Measurements from ENCODE around the gene ABCA13.

The ABCA13 gene

DNA sequence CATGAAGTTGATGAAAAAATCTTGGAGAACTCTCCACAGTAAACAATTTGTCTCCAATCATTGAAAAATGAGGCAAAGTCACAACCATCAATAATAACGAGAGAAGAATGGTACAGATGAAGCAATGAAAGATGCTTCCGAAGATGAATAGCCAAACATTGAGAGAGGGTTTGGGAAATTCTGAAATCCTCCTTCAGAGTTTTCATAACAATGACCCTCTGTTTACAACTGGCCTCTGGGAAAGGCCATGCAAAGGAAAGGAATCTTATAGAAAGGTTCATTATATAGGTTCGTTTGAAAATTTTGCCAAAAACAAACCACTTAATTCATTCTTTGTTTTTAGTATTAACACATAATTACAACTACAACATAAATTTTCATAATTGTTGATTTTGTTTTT, 166.5 kb downstream of the ABCA13 start:
- Histone ChIP-seq H3K27me3 (no peaks in the 10 kb centered on the region), H3K4me3 (ENCODE audit: low read depth, low read length) (no peak overlapping the region), H3K4me1 (no peaks in the 10 kb centered on the region), H3K9me3 (no peaks in the 10 kb centered on the region), H3K36me3 (no peaks in the 10 kb centered on the region)
- TF ChIP-seq, protein P1, sequence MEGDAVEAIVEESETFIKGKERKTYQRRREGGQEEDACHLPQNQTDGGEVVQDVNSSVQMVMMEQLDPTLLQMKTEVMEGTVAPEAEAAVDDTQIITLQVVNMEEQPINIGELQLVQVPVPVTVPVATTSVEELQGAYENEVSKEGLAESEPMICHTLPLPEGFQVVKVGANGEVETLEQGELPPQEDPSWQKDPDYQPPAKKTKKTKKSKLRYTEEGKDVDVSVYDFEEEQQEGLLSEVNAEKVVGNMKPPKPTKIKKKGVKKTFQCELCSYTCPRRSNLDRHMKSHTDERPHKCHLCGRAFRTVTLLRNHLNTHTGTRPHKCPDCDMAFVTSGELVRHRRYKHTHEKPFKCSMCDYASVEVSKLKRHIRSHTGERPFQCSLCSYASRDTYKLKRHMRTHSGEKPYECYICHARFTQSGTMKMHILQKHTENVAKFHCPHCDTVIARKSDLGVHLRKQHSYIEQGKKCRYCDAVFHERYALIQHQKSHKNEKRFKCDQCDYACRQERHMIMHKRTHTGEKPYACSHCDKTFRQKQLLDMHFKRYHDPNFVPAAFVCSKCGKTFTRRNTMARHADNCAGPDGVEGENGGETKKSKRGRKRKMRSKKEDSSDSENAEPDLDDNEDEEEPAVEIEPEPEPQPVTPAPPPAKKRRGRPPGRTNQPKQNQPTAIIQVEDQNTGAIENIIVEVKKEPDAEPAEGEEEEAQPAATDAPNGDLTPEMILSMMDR (IDR thresholded peaks at IDR 0.05; ENCODE audit: low read depth, low read length), result no peak
- DNase-seq, result no peak

DNA sequence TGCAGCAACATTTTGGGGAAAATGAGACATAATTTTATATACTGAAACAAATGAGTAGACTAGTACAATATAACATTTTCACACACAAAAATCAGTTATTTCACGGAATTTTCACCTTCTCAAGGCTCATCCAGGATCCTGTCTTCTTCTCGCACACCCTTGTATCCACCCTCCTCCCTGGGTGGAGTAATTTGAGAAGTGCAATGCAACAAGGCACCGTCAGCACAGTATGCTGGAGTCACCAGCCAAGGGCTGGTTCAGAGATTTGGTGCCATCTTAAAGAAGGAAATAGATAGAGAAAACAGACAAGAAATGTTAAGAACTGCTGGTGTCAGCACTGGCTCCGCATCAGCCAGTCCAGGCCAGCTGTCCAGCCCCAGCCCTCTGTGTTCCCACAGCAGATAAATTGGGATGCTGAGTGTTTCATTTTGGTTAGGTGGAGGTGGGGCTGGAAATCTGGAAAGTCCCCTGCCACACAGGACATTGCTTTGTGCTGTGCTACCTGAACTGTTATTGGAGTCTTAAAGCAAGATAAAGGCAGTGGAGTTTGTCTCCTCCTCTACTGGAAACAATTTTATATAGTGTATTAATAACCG, 176.1 kb downstream of the ABCA13 start:
- no peaks in the 10 kb centered on the region for H3K4me1 ChIP-seq
- H3K9me3 ChIP-seq, result no peaks in the 10 kb centered on the region
- TF ChIP-seq, protein P1 (IDR thresholded peaks at IDR 0.05; ENCODE audit: low read depth, low read length), result no peak
- no peaks in the 10 kb centered on the region for H3K27me3 ChIP-seq
- DNase-seq, result no peak
- H3K4me3 ChIP-seq (ENCODE audit: low read depth, low read length), result no peak overlapping the region
- no peaks in the 10 kb centered on the region for H3K36me3 ChIP-seq

DNA sequence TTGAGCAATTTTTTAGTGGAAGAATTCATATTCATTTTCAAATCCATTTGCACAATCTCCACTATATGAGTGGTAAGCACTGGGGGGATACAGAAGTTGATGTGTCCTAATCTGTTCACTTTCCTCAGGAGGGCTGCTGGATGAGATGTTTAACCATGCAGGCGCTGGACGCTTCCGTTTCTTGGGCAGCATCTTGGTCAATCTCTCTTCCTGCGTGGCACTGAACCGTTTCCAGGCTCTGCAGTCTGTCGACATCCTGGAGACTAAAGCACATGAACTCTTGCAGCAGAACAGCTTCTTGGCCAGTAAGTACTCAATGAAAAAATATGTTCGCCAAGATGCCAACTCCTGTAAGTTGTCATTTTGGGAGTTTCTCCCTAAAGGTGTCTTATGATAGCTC, 179.3 kb downstream of the ABCA13 start:
- TF ChIP-seq, protein P1 (IDR thresholded peaks at IDR 0.05; ENCODE audit: low read depth, low read length), result no peak
- DNase-seq, result no peak

DNA sequence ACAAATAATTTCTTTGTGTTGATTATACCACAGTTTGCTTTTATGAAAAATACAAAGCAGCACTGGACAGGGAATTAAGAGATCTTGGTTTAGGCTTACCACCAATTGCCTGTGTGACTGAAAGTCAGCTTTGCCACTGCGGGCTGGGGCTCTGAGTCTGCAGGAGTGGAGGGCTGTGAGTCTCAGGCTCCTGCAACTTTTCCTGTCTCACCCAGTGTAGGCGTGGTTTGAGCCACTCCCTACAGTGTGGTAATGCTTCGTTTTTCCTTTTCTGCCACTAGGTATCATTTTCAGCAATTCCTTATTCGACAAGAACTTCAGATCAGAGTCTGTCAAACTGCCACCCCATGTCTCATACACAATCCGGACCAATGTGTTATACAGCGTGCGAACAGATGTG, 180.6 kb downstream of the ABCA13 start:
- Histone ChIP-seq H3K4me1 (no peaks in the 10 kb centered on the region), H3K9me3 (no peaks in the 10 kb centered on the region), H3K27me3 (no peaks in the 10 kb centered on the region), H3K36me3 (no peaks in the 10 kb centered on the region), H3K4me3 (ENCODE audit: low read depth, low read length) (no peak overlapping the region)
- TF ChIP-seq, protein P1 (IDR thresholded peaks at IDR 0.05; ENCODE audit: low read depth, low read length), result no peak
- DNase-seq, result no peak

More for the DNA sequence above, 179.3 kb downstream of the ABCA13 start:
- Histone ChIP-seq H3K9me3 (no peaks in the 10 kb centered on the region), H3K36me3 (no peaks in the 10 kb centered on the region), H3K4me3 (ENCODE audit: low read depth, low read length) (no peak overlapping the region), H3K27me3 (no peaks in the 10 kb centered on the region), H3K4me1 (no peaks in the 10 kb centered on the region)

DNA sequence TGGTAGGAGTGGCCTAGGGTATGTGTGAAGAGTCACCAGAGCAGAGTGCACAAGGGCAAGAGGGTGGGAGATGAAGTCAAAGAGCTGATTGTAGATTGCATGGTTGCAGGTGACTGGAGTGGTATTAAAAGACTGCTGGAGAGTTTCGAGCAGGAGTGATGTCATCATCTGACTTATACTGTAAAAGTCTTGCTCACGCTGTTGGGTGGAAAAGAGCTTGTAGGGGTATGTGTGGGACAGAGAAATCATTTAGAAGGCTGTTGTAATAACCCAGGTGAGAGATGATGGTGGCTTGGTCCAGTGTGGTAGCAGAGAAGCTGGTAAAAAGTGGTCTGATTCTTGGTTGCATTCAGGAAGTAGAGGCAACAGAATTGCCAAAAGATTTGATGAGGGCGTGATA, 184.1 kb downstream of the ABCA13 start:
- no peak overlapping the region for H3K4me3 ChIP-seq (ENCODE audit: low read depth, low read length)
- no peaks in the 10 kb centered on the region for H3K9me3 ChIP-seq
- DNase-seq, result no peak
- H3K27me3 ChIP-seq, result no peaks in the 10 kb centered on the region
- TF ChIP-seq, protein P1 (IDR thresholded peaks at IDR 0.05; ENCODE audit: low read depth, low read length), result no peak
- no peaks in the 10 kb centered on the region for H3K36me3 ChIP-seq
- no peaks in the 10 kb centered on the region for H3K4me1 ChIP-seq

DNA sequence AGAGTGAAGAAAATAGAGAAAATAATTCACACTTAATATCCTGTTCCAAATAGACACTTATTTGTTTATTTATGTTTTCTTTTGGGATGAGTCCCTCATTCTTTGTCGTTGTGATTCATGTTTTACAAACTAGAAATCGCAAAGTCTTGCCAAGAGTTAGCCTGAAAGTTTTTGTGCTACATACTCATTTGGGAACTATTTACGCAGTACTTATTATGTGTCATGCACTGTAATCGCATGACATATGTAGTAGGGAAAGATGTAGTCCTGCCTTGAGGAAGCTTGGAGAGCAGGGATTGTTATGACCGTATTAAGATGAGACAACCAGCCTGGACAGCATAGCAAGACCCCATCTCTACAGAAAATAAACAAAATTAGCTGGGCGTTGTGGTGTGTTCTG, 189.3 kb downstream of the ABCA13 start:
- no peak for DNase-seq

More for the DNA sequence above, 189.3 kb downstream of the ABCA13 start:
- H3K4me3 ChIP-seq (ENCODE audit: low read depth, low read length), result no peak overlapping the region
- H3K36me3 ChIP-seq, result no peaks in the 10 kb centered on the region
- H3K4me1 ChIP-seq, result no peaks in the 10 kb centered on the region
- no peaks in the 10 kb centered on the region for H3K9me3 ChIP-seq
- H3K27me3 ChIP-seq, result no peaks in the 10 kb centered on the region
- TF ChIP-seq, protein P1 (IDR thresholded peaks at IDR 0.05; ENCODE audit: low read depth, low read length), result no peak

All from BE2C (cell line).